ENCODE measurements around the gene GALNT7.

The GALNT7 gene

DNA sequence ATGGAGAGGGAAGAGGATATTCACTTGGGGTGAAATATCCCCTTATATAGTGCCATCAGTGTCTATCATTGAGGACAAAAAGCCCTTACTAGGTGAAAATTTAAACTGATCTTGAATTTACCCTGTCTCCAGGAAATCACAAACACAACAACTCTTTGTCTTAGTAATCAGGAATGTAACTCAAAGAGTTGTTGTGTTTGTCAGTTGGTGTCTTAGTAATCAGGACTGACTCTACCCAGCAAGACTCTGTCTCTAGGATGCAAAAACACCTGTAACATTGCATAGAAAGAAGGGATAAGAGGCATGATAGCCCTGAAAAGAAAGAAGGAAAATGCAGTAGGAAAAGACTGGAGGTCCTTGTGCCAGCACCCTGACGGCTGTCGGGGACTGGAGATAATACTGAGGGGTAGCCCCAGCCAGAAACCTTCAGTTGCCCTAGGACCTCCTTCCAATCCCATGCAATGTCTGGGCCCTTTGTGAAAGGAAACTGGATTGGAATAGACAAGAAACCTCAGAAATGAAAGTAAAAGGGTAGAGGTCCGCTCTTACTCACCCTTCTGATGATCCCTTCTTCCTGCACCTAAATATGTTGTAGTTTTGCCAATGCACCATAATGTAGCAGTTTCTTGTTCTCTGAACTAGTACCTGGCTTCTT, 120.2 kb downstream of the GALNT7 start:
- peak overlapping the region; percentile 19 for H3K4me3 ChIP-seq (replicated peaks in 1 of 2; ENCODE audit: low read depth in 2 of 2, low read length in 2 of 2)
- no peak for TF ChIP-seq CTCF (IDR thresholded peaks at IDR 0.05; ENCODE audit: low read depth, low read length)
- peak; percentile 28 to 52 for DNase-seq (ENCODE audit: low read depth in 2 of 2)

GRCh38 chr4:173289353-173289727, 120.7 kb downstream of the GALNT7 start:
- H3K4me3 ChIP-seq (replicated peaks in 1 of 2; ENCODE audit: low read depth in 2 of 2, low read length in 2 of 2), result peak overlapping the region; percentile 19
- peak in 1 of 2 donors; percentile 43 for DNase-seq (ENCODE audit: low read depth in 2 of 2)
- TF ChIP-seq CTCF (IDR thresholded peaks at IDR 0.05; ENCODE audit: low read depth, low read length), result no peak

DNA sequence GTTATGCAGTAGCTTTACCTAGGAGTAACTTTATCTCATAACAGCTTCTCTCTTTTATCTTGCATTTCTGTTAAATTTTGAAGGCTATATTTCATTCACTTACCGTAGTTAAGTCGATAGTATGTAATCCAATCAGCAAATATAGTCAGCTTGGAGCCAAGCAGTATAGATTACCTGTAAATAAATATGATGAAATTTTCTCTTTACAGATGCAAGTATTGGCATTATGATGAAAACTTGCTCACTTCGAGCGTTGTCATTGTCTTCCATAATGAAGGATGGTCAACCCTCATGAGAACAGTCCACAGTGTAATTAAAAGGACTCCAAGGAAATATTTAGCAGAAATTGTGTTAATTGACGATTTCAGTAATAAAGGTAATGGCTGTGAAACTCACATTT, 123.3 kb downstream of the GALNT7 start:
- H3K4me3 ChIP-seq (replicated peaks in 1 of 2; ENCODE audit: low read depth in 2 of 2, low read length in 2 of 2), result no peak overlapping the region
- no peak for TF ChIP-seq CTCF (IDR thresholded peaks at IDR 0.05; ENCODE audit: low read depth, low read length)
- no peak for DNase-seq (ENCODE audit: low read depth in 2 of 2)

DNA sequence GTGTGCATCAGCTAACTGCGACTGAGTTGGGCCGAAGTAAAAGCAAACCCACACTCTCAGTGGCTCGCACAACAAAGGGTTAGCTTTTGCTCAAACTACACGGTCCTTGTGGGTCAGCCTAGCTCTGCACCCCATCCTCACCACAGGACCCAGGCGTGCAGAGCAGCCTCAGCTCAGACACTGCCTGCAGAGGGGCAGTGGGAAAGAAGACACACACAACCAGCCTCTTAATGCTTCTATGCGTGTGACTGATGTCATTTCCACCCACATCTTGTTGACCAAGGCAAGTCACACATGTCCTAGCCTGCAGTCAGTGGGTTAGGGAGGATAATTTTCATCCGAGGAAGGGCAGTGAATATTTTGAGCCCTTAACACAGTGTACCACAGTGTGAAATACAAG, 125.1 kb downstream of the GALNT7 start:
- no peak for TF ChIP-seq CTCF (IDR thresholded peaks at IDR 0.05; ENCODE audit: low read depth, low read length)

GRCh38 chr4:173294444-173294843, 125.8 kb downstream of the GALNT7 start:
- DNase-seq (ENCODE audit: low read depth in 2 of 2), result no peak
- no peak for TF ChIP-seq CTCF (IDR thresholded peaks at IDR 0.05; ENCODE audit: low read depth, low read length)
- H3K4me3 ChIP-seq (replicated peaks in 1 of 2; ENCODE audit: low read depth in 2 of 2, low read length in 2 of 2), result no peak overlapping the region

More for the DNA sequence above, 125.1 kb downstream of the GALNT7 start:
- no peak overlapping the region for H3K4me3 ChIP-seq (replicated peaks in 1 of 2; ENCODE audit: low read depth in 2 of 2, low read length in 2 of 2)
- DNase-seq (ENCODE audit: low read depth in 2 of 2), result no peak

DNA sequence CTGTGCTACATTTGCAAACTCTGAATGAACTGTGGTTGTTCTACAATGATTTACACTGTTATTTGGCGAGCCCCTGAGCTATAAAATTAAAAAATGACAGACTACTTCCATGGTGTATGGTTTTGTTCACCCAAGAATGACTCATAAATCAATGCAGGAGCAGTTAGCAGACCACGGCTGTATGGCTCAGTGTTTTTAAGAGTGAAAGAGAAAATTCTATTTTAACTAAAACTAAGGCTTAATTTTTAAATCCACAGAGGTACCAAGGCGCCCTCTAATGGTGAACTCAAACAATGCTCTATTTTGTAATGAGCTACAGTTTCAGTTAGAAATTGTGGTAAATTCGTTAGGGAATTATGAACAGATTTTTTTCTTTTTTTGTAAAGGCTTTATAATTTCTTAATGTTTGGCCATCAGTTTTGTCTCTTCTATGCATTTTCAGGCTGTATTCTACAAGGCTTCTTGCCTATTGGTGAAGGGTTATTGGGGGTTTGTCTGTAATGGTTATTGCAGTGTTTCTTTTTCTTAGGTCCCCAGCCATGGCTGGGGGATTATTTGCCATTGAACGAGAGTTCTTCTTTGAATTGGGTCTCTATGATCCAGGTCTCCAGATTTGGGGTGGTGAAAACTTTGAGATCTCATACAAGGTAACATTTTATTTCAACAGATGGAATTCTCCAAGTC, 133.0 kb downstream of the GALNT7 start:
- no peak overlapping the region for H3K4me3 ChIP-seq (replicated peaks in 1 of 2; ENCODE audit: low read depth in 2 of 2, low read length in 2 of 2)
- TF ChIP-seq CTCF (IDR thresholded peaks at IDR 0.05; ENCODE audit: low read depth, low read length), result peak; percentile 69
- peak; percentile 55 to 59 for DNase-seq (ENCODE audit: low read depth in 2 of 2)

Measured in cardiac fibroblast (primary cell).